ENCODE results near the gene PNRC2. TPM values are rescaled to one million over a fixed set of nuclear protein-coding genes. Genes with fewer than 3 reads are reported as not detected.

The PNRC2 gene, protein sequence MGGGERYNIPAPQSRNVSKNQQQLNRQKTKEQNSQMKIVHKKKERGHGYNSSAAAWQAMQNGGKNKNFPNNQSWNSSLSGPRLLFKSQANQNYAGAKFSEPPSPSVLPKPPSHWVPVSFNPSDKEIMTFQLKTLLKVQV
- total RNA-seq (2014; rRNA removed), result 71.4 and 88.2 TPM in 2 replicates
- polyA plus RNA-seq (2012), result 27.5 TPM

DNA sequence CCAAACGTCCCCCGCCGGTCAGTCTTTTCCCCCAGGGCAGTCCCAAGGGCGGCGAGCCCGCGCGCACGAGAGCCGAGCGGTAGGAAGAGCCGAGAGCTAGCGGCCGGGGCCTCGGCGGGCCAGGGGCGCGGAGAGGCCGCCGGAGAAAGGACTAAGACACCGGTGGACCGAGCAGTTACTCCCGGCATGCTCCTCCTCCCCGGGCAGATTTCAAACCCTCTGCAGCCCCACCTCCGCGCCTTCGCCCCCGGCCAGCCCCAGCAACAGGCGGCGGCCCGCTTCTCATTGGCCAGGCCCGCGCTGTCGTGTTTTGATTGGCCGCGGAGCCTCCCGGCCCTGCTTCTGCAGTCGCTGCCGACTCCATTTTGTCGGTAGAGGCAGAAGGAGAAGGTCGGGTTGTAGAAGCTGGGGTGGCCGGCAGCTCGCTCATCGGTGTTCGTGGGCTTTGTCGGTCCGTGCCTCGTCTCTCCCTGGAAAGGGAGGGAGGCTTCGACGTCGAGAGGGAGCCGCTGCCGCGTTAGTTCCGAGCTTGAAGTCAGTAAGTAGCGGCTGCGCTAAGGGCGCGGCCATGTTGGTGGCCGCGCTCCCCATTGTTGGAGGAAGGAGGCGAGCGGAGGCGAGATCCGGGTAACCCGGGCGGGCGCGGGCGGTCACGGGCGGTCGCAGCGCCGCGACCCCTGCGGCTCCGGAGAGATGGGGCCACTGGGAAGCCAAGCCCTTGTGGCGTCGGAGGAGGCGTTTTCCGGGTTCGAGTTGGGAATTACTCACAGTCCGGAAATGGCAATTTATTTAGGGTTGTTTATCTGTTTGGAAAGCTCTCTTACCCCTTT is at the start of gene PNRC2:
Gene PNRC2 (plus strand): TSS at position 368 of the 830 bp plus-strand sequence. CDS start 1,630 bp downstream, outside the sequence.
- peak; percentile 95 for DNase-seq (ENCODE audit: low read depth)

DNA sequence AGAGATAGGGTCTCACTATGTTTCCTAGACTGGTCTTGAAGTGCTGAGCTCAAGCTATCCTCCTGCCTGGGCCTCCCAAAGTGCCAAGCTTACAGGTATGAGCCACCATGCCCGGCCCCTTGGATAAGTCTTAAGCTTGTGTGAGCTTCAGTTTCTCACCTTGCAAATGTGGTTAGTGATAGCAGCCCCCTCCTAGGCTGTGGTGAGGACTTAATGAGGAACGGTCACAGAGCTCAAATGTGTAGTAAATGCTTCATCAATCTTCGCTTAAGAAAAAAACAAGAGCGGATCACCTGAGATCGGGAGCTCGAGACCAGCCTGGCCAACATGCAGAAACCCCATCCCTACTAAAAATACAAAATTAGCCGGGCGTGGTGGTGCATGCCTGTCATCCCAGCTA is 49.5 kb upstream of the PNRC2 start:
- DNase-seq (ENCODE audit: low read depth), result no peak

DNA sequence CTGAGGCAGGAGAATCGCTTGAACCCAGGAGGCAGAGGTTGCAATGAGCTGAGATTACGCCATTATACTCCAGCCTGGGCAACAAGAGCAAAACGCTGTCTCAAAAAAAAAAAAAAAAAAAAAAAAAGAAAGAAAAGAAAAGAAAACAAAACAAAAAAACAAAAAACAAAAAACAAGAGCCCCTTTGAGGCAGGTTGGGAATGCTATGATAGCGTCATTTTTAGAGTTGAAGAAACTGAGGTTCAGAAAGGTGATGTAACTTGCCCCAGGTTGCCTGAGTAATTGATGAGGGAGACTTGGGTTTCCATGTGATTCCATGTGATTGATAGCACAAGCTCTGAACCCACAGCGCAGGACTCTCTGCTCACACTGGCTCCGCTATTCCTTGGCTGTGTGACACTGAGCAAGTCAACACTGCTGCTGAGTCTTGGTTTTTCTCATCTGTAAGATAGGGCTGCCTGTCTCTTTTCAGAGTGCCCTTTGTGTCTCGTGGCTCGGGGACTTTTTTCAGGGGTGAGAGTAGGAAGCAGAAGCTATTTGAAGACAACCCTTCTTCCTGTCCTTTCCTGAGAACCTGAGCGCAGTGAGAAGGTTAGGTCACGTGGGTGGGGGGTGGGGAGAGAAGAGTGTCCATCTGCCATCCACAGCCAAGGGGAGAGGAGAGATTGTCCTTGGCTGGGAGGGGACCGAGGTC is 48.9 kb upstream of the PNRC2 start:
- DNase-seq (ENCODE audit: low read depth), result no peak

DNA sequence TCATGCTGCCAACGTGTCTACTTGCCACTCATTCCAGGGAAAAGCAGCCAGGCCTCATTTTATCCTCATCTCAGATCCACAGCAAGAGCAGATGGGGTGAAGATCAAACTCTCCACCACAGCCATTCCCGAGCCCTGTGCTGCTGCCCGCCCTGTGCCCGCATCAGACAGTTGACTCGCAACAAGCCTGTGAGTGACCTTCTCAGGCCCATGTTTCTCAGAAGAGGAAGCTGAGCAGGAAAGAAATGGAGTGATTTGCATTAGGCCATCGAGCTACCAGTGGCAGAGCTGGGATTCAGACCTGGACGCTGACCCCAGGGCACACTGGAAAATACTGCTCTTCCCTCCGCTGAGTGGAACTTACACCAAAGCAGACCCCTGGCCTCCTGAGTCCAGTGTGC is 47.7 kb upstream of the PNRC2 start:
- no peak for DNase-seq (ENCODE audit: low read depth)

DNA sequence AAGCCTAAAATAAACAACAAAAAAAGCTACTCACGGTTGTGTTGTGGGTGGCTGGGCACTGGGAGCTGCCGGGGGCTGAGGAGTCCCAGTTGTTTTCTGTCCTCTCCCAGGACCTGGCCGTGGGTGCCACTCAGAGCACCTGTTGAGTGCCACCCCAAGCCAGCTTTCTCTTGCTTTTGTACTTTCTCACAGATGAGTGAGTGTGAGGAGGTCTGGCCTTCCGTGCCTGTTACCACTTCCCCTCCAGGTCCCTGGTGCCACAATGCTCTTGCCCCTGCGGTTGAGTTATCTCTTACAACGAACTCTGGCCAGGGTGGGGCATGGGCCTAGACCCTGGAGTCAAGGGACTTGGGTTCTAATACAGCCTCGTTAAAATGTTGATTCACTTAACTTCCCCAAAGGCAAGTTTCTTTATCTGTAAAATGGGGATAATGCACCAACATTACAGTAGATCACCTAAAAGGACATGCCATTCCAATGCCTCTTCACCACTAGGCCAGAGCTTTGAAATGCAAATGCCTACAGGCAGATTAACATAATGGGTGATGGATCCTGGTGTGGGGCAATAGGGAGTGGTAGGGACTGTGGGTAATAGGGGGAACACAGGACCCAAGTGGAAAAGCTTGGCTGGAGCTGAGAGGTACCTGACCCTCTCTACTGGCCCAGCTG is 46.3 kb upstream of the PNRC2 start, which contains the start of gene CNR2:
Gene CNR2 (minus strand): TSS at position 151 of the 669 bp plus-strand sequence. CDS start 37,745 bp downstream, outside the sequence.
- DNase-seq (ENCODE audit: low read depth), result no peak

DNA sequence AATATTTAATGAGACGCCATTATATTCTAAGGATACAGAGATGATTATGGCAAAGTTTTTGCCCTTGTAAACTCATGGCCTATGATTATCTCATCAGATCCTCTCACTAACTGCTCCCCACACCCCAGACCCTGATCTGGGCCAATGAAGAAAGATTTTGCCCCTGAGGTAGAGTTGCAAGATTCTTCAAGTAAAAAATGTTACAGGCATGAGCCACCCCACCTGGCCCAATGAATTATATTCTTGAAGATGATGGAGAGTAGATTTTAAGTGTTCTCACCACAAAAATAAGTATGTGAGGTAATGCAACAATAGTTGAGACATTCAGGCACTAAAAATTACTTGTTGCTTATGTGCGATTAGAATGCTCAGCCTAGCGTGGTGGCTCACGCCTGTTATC is 44.7 kb upstream of the PNRC2 start:
- DNase-seq (ENCODE audit: low read depth), result no peak

DNA sequence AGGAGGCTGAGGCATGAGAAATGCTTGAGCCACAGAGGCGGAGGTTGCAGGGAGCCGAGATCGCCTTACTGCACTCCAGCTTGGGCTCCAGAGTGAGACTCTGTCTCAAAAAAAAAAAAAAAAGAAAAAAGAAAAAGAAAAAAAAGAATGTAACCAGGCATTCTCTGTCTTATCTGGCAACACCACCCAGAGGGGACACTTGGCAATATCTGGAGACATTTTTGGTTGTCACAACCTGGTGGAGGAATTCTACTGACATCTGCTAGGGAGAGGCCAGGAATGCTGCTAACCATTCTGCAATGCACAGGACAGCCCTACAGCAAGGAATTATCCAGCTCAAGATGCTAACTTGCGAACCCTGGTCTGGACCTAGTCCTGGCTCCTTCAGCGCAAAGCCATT is 44.2 kb upstream of the PNRC2 start:
- no peak for DNase-seq (ENCODE audit: low read depth)

DNA sequence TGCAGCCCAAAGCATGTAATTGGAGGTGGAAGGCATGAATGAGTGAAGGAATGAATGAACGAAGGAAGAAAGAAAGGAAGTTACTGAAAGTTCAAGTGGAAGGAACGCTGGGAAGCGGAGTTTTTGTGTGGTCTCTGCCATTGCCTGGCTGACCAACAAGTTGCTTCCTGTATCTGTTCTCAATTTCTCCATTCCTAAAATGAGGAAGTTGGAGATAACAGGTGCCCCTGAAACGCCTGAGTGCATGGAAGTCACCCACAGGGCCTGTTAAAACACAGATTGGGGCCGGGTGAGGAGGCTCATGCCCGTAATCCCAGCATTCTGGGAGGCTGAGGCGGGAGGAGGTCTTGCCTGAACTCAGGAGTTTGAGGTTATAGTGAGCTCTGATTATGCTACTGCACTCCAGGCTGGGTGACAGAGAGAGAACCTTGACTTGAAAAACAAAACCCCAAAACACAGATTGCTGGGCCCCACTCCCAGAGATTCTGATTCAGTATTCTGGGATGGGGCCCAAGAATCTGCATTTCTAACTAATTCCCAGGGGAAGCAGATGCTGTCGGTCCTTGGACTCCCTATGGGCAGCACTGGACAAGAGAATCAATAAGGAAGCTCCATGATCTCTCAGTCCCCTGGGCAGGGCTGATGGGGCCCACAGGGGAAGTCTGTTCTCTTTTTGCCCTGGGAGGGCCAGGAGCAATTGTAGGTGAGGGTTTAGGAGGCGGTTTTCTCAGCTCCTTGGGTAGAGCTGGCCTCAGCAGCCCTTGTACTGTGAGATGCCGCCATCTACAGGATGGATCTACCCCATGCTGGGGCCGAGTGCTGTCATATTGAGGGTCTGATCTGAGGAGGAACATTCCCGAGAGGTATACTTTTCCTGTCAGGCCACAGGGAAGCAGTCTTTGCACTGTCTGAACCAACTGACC is 43.2 kb upstream of the PNRC2 start:
- DNase-seq (ENCODE audit: low read depth), result peak; percentile 52

DNA sequence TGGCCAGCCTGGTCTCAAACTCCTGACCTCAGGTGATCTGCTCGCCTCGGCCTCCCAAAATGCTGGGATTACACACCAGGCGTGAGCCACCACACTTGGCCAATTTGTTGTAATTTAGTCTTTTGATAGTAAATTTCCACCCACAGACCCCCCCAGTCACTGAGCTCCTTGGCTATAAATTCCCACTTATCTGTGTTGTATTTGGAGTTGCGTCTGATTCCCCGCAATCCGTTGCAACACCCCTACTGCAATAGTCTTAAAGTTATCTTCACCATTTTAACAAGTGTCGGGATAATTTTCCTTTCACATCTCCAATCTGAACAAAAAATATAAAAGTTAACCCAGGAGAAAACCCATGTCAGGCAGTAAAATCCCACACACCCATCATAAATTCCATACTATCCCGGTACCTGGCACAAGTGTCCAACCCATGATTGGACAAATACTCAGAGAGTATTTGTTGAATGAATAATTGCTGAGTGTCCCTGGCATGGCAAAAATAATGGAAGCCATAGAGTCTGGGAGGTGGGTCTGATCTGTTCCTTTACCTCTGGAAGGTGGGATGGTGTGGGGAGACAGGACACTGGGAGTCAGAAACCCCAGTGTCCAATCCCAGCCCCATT is 37.2 kb upstream of the PNRC2 start:
- no peak for DNase-seq (ENCODE audit: low read depth)

DNA sequence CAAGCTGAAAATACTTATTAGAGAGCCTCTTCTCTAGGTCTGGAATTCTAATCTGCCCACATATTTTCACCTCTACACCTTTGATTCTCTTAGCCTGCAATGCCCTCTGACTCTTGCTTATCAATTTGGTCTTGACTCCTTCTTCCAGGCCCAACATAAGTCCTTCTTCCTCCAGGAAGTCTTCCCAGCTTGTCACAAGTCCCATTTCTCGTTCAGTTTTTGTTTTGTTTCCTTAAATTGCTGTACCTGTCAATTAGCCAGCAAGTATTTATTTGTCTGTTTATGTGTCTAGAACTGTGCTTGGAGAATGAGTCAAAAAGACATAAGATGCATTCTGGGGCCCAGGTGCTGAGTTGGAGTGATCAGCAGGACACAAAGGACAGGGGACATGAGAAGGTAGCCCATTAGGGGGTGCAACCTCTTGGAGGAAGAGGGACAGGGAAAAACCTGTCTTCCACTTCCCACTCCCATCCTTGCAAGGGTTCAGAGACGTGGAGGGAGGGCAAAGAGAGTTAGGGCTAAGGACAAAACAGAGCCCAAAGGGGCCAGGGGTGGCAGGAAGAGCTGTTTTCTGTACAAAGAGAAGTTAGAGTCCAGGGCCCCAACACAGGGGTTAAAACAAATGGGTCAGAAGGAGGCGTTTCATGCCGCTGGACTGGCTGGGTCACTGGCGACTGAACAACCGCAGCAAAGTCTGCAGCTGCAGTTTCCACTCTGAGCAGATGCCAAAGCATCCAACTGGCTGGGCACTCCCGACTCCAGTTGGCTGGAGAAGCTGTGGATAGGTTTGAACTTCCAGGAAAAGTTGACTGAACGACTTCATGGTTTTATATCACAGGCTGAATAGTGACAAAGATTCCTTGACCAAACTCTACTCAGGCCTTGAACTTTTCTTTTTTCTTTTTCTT is 35.8 kb upstream of the PNRC2 start:
- DNase-seq (ENCODE audit: low read depth), result peak; percentile 41

DNA sequence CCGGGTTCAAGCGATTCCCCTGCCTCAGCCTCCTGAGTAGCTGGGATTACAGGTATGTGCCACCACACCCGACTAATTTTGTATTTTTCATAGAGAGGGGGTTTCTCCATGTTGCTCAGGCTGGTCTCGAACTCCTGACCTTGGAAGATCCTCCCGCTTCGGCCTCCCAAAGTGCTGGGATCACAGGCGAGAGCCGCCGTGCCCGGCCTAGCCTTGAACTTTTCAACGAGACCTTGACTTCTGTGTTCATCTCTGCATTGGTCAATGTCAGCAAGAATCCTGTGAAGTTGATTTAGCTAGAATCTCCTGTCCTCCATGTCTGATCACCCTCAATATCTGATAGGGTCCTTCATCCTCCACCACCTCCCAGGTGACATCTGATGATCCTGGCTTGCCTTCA is 35.0 kb upstream of the PNRC2 start:
- DNase-seq (ENCODE audit: low read depth), result no peak

DNA sequence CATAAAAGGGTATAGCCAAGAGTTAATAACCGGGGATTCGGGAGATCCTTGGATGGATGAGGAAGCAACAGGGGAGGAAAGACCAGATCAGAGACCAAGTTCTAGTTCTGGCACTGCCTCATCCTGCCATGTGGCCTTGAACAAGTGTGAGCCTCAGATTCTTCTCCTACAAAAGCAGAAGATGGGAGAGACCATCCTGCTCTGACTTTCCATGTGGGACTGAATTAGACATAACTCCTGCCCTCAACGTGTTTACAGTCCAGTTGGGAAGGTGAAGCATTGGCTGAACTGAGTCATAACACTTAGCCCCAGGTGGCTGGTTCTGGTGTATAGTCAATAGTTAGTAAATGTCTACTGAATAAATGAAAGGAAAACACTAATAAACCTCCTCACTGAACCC is 34.3 kb upstream of the PNRC2 start:
- no peak for DNase-seq (ENCODE audit: low read depth)

DNA sequence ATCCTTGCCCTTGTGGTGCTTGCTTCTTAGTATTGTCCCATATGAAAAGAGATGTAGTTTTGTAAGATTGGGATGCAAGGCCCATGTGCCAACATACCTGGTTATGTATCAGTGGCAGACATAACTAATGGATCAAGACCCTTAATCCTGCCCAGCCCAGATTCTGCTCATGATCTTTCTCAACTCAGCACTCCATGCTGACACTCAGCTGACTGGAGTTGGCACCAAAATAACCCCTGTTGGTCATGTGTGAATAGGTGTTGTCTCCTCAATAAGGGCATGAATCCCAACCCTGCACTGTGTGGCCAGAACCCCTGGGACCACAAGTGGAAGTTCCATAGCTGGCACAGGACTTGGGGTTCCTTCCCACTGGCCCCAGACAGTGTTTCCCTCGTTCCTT is 32.5 kb upstream of the PNRC2 start:
- DNase-seq (ENCODE audit: low read depth), result no peak

DNA sequence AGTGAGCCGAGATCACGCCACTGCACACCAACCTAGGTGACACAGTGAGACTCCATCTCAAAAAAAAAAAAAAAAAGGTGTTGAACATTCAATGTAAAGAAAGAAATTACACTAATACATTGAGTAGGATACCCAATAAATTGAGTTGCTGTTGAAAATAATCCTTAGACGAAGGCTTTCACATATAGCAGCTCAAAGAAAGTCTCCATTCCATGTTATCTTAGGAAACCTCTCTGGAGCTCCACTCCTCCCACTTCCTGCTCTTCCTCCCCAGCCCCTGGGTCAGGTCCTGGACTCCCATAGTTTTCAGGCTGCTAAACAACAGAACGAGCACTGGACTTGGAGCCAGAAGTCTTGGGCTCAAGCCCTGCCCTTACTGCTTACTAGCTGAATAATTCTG is 30.8 kb upstream of the PNRC2 start:
- DNase-seq (ENCODE audit: low read depth), result no peak

DNA sequence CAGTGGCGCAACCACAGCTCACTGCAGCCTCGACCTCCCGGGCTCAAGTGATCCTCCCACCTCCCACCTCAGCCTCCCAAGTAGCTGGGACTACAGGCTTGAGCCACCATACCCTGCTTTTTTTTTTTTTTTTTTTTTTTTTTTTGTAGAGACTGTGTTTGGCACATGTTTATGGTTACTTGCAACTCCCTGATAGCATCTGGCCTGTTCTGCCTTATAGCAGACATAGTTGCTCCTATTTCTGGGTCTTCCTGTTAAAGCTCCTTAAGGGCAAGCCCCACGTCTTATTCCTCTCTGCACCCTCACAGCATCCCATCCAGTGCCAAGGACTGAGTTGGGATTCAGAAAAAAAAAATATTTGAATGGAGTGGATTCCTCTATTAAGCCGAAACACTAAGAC is 29.4 kb upstream of the PNRC2 start:
- no peak for DNase-seq (ENCODE audit: low read depth)

DNA sequence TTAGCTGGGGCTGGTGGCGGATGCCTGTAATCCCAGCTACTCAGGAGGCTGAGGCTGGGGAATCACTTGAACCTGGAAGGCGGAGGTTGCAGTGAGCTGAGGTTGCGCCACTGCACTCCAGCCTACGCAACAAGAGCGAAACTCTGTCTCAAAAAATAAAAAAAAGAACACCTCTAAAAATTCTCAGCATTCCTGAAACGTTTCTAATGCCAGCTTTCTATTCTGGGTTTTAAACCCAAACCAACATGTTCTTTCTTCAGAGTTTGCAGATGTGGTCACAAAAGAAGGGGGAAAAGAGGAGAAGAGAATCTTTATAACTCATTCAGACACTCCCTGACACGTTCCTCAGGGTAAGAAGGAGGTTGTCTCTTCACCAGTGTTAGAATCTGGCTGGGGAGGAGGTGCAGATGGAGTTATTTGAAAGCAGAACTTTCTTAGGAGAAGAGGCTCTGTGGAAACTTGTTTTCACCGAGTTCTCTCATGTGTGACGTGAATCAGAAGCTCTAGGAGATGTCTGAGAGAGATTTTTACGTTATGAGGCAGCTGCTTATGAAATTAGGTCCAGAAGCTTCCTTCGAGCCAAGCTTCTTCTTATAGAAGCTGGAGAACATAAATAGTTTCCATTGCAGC is 28.7 kb upstream of the PNRC2 start:
- peak; percentile 24 for DNase-seq (ENCODE audit: low read depth)

DNA sequence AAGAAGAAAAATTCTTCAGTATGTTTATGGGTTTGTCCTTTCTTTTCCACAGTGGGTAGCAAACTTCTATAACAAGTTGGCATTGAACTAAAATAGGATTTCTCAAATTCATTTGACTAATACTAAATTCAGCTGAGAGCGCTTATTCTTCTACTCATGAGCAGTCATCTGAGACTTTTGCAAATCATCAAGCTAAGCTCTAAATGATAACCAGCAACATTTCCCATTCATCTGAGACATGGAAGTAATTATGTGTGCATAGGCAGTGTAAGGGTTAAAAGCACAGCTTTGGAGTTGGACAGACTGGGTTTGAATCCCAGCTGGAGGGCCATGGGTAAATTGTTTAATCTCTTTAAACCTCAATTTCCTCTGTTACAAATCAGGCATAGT is 28.1 kb upstream of the PNRC2 start:
- no peak for DNase-seq (ENCODE audit: low read depth)

DNA sequence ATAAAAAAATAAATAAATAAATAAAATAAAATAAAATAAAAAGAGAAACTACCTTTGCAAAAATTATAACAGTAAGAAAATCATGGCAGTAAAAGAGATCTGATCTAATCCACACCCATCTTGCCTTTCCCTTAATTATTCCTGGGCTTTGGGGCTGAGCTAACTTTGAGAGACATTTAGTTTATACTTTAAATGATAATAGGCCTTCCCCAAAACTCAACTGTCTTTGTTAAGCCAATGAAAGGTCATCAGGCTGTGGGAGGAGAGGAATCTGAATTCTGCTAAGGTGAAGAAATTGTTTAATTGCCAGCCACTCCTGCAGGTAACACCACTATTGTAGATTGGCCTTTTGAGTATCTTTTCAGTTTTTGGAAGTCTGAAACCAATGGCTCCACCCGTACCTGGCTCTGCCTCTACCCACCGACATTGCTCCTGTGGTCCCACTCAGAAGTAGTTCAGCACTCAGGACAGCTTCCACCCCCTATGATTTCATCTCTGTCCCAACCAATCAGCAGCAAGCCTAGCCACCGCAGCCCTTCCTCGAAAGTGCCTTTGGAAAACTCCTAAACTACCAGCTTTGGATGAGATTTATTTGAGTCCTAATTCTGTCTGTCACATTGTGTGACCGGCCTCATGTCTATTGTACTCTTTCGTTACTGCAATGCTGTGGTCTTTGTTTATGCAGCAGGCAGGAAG is 23.0 kb upstream of the PNRC2 start:
- DNase-seq (ENCODE audit: low read depth), result no peak
